ENCODE results near the gene SPOCD1.

The SPOCD1 gene

GRCh38 chr1:31769720-31770390 is 46.0 kb downstream of the SPOCD1 start:
- no peak for DNase-seq

GRCh38 chr1:31768939-31769704 is 46.7 kb downstream of the SPOCD1 start:
- DNase-seq = no peak

GRCh38 chr1:31768407-31768907 is 47.4 kb downstream of the SPOCD1 start:
- no peak for DNase-seq

- DNase-seq = no peak
Measured at GRCh38 chr1:31767225-31767624, 48.6 kb downstream of the SPOCD1 start.

GRCh38 chr1:31765516-31765915 is 50.3 kb downstream of the SPOCD1 start:
- no peak for DNase-seq

- DNase-seq = no peak
Measured at GRCh38 chr1:31765041-31765467, 50.8 kb downstream of the SPOCD1 start.

- peak; percentile 29 for DNase-seq
Measured at GRCh38 chr1:31764312-31765040, 51.3 kb downstream of the SPOCD1 start, which contains the start of gene ADGRB2. TSS of gene ADGRB2 (minus strand) at chr1:31764340. CDS start at chr1:31757221, 7,119 bp downstream.

GRCh38 chr1:31763671-31764311 is 52.0 kb downstream of the SPOCD1 start:
- peak; percentile 32 for DNase-seq

GRCh38 chr1:31762726-31763670 is 52.8 kb downstream of the SPOCD1 start:
- peak; percentile 70 for DNase-seq

GRCh38 chr1:31762323-31762722 is 53.5 kb downstream of the SPOCD1 start:
- no peak for DNase-seq

- DNase-seq = no peak
Measured at GRCh38 chr1:31761883-31762282, 53.9 kb downstream of the SPOCD1 start.

- DNase-seq = peak; percentile 65
Measured at GRCh38 chr1:31760471-31761470, 55.1 kb downstream of the SPOCD1 start.

GRCh38 chr1:31759298-31760023 is 56.4 kb downstream of the SPOCD1 start:
- DNase-seq = no peak

GRCh38 chr1:31758823-31759222 is 57.0 kb downstream of the SPOCD1 start:
- DNase-seq = no peak

GRCh38 chr1:31757989-31758388 is 57.8 kb downstream of the SPOCD1 start:
- DNase-seq = no peak

- DNase-seq = no peak
Measured at GRCh38 chr1:31757204-31757679, 58.6 kb downstream of the SPOCD1 start.

GRCh38 chr1:31756578-31756977 is 59.2 kb downstream of the SPOCD1 start:
- no peak for DNase-seq

- DNase-seq = no peak
Measured at GRCh38 chr1:31755850-31756492, 59.9 kb downstream of the SPOCD1 start.

GRCh38 chr1:31755197-31755611 is 60.6 kb downstream of the SPOCD1 start:
- DNase-seq = no peak
